CD8-positive, alpha-beta memory T cell (primary cell): ENCODE data around the gene EME1. TPM values are rescaled to one million over a fixed set of nuclear protein-coding genes. Genes with fewer than 3 reads are reported as not detected.

ENCODE experiments used
- CTCF ChIA-PET: fragments of 350-600 bp; sonication (Branson Sonifier 250); formaldehyde crosslinking; loops from one replicate; lab custom pipeline; 2021; ENCODE audit warnings: antibody characterized with exemption; lab: Charles Lee
- POLR2A ChIA-PET: fragments of 350-600 bp; sonication (Branson Sonifier 250); formaldehyde crosslinking; loops from one replicate; lab custom pipeline; 2021; ENCODE audit warnings: antibody characterized with exemption; lab: Charles Lee
- DNase-seq, 5 donors: peaks; one replicate each; pipeline versions ENCODE4 v3.0.0 to v3.0.0-alpha.2; 2020 to 2022; ENCODE audit warnings: mixed read lengths in 1 of 5
- H3K27ac ChIP-seq: one replicate; pipeline ENCODE4 v1.7.0; 2013; ENCODE audit warnings: low read depth, mild to moderate bottlenecking, low read length, moderate library complexity
- H3K27me3 ChIP-seq: 2 replicates; pipeline ENCODE4 v1.7.0; 2013; ENCODE audit warnings: low read length, mild to moderate bottlenecking; ENCODE audit not compliant: insufficient read depth, poor library complexity, severe bottlenecking
- H3K36me3 ChIP-seq: 2 replicates; pipeline ENCODE4 v1.7.0; 2013; ENCODE audit warnings: mild to moderate bottlenecking, low read length, moderate library complexity; ENCODE audit not compliant: insufficient read depth
- H3K4me1 ChIP-seq: 2 replicates; pipeline ENCODE4 v1.7.0; 2013; ENCODE audit warnings: mild to moderate bottlenecking, low read length, moderate library complexity; ENCODE audit not compliant: insufficient read depth
- H3K4me3 ChIP-seq: 2 replicates; pipeline ENCODE4 v1.7.0; 2013; ENCODE audit warnings: mild to moderate bottlenecking, low read length
- H3K9me3 ChIP-seq: 2 replicates; pipeline ENCODE4 v1.7.0; 2013; ENCODE audit warnings: mild to moderate bottlenecking, low read length
- H3K27ac Mint-ChIP-seq, 8 donors: one replicate each; pipeline ENCODE4 v1.8.0; 2020 to 2021; ENCODE audit warnings: mixed read lengths in 8 of 8, mild to moderate bottlenecking in 6 of 8, inconsistent platforms in 3 of 8, moderate library complexity in 3 of 8
- H3K27me3 Mint-ChIP-seq, 2 donors: one replicate each; pipeline ENCODE4 v1.8.0; 2020 to 2021; ENCODE audit warnings: mixed read lengths in 2 of 2, mild to moderate bottlenecking in 1 of 2, moderate library complexity in 1 of 2
- H3K36me3 Mint-ChIP-seq, 3 donors: one replicate each; pipeline ENCODE4 v1.8.0; 2020 to 2021; ENCODE audit warnings: mixed read lengths in 3 of 3, inconsistent platforms in 1 of 3, mild to moderate bottlenecking in 1 of 3
- H3K4me1 Mint-ChIP-seq, 3 donors: one replicate each; pipeline ENCODE4 v1.8.0; 2020 to 2021; ENCODE audit warnings: mixed read lengths in 3 of 3, inconsistent platforms in 1 of 3, mild to moderate bottlenecking in 1 of 3
- H3K4me3 Mint-ChIP-seq, 7 donors: one replicate each; pipeline ENCODE4 v1.8.0; 2020 to 2021; ENCODE audit warnings: mixed read lengths in 7 of 7, mild to moderate bottlenecking in 6 of 7, moderate library complexity in 4 of 7, inconsistent platforms in 2 of 7
- H3K9me3 Mint-ChIP-seq, 5 donors: one replicate each; pipeline ENCODE4 v1.8.0; 2020 to 2022; ENCODE audit warnings: mixed read lengths in 5 of 5, mild to moderate bottlenecking in 3 of 5, moderate library complexity in 2 of 5, inconsistent platforms in 1 of 5
- polyA plus RNA-seq: library from polyadenylated mRNA; unstranded; fragments of 300-500 nt; fragmentation: Illumina TruSeq; gene quantifications from one replicate; pipeline ENCODE4 v1.2.3, GENCODE V29; 2021
- total RNA-seq, 2 experiments: library from RNA; stranded (reverse); gene quantifications; one replicate each; pipeline ENCODE4 v1.2.3, GENCODE V29; 2021

Gene EME1
- total and polyA plus RNA-seq, 3 experiments from 2014 or later: 0.43 to 24.8 (median 23.6) TPM

GRCh38 chr17:50380369-50381259, 7.6 kb downstream of the EME1 start:
- no peak overlapping the region for H3K27ac Mint-ChIP-seq
- CTCF ChIA-PET: interaction anchor here (1.1 to 2.9 kb wide), 5 partner anchors 11 to 28 kb away, joined by 3 to 12 read pairs (median 8); partner anchors contain the start of gene LRRC59
- Histone ChIP-seq H3K36me3 (peaks cover 26% of the 10 kb centered on the region), H3K4me1 (no peaks in the 10 kb centered on the region), H3K27me3 (no peaks in the 10 kb centered on the region), H3K9me3 (no peaks in the 10 kb centered on the region), H3K27ac (no peak overlapping the region), H3K4me3 (no peak overlapping the region)
- no peak for DNase-seq
- H3K4me1 Mint-ChIP-seq: no peaks in the 10 kb centered on the region
- H3K4me3 Mint-ChIP-seq: no peak overlapping the region
- H3K9me3 Mint-ChIP-seq: no peaks in the 10 kb centered on the region
- peaks cover 7 to 58% (median 15%) of the 10 kb centered on the region in 3 donors for H3K36me3 Mint-ChIP-seq
- H3K27me3 Mint-ChIP-seq: no peaks in the 10 kb centered on the region
- POLR2A ChIA-PET: interaction anchor here (0.9 kb wide), 1 partner anchor 17 kb away, joined by 4 read pairs; the partner anchor contains the start of gene LRRC59

- Histone ChIP-seq H3K4me3 (no peak overlapping the region), H3K27ac (no peak overlapping the region), H3K9me3 (no peaks in the 10 kb centered on the region), H3K36me3 (peaks cover 32% of the 10 kb centered on the region), H3K4me1 (no peaks in the 10 kb centered on the region), H3K27me3 (no peaks in the 10 kb centered on the region)
- Mint-ChIP-seq H3K9me3 (no peaks in the 10 kb centered on the region), H3K36me3 (peaks cover 9 to 66% (median 15%) of the 10 kb centered on the region in 3 donors), H3K27me3 (no peaks in the 10 kb centered on the region), H3K27ac (peak overlapping the region in 2 of 8 donors; percentile 17 to 32), H3K4me1 (no peaks in the 10 kb centered on the region), H3K4me3 (no peak overlapping the region)
- ChIA-PET CTCF (interaction anchor here (1.1 to 2.9 kb wide), 4 partner anchors 12 to 27 kb away, joined by 3 to 9 read pairs (median 6); partner anchors contain the start of gene LRRC59), POLR2A (no interaction called here)
- DNase-seq: no peak
Measured at GRCh38 chr17:50381260-50381815, 8.3 kb downstream of the EME1 start.

GRCh38 chr17:50381920-50382319, 8.9 kb downstream of the EME1 start:
- H3K36me3 Mint-ChIP-seq: peaks cover 9 to 72% (median 17%) of the 10 kb centered on the region in 3 donors
- Histone ChIP-seq H3K4me1 (no peaks in the 10 kb centered on the region), H3K9me3 (no peaks in the 10 kb centered on the region), H3K36me3 (peaks cover 38% of the 10 kb centered on the region), H3K27ac (no peak overlapping the region), H3K27me3 (no peaks in the 10 kb centered on the region), H3K4me3 (no peak overlapping the region)
- H3K9me3 Mint-ChIP-seq: no peaks in the 10 kb centered on the region
- no peak for DNase-seq
- H3K27me3 Mint-ChIP-seq: no peaks in the 10 kb centered on the region
- POLR2A ChIA-PET: no interaction called here
- no peaks in the 10 kb centered on the region for H3K4me1 Mint-ChIP-seq
- CTCF ChIA-PET: interaction anchor here (1.1 to 2.9 kb wide), 4 partner anchors 12 to 27 kb away, joined by 3 to 9 read pairs (median 6); partner anchors contain the start of gene LRRC59
- no peak overlapping the region for H3K27ac Mint-ChIP-seq
- H3K4me3 Mint-ChIP-seq: no peak overlapping the region

GRCh38 chr17:50382931-50383330, 9.9 kb downstream of the EME1 start:
- DNase-seq: no peak
- no peaks in the 10 kb centered on the region for H3K9me3 Mint-ChIP-seq
- H3K27me3 Mint-ChIP-seq: no peaks in the 10 kb centered on the region
- Histone ChIP-seq H3K27ac (no peak overlapping the region), H3K4me3 (no peak overlapping the region), H3K27me3 (no peaks in the 10 kb centered on the region), H3K36me3 (peaks cover 48% of the 10 kb centered on the region), H3K4me1 (no peaks in the 10 kb centered on the region), H3K9me3 (no peaks in the 10 kb centered on the region)
- CTCF ChIA-PET: interaction anchor here (2.5 to 2.9 kb wide), 2 partner anchors 14 to 21 kb away, joined by 8 to 9 read pairs; partner anchors contain the start of gene LRRC59
- H3K36me3 Mint-ChIP-seq: peaks cover 12 to 82% (median 27%) of the 10 kb centered on the region in 3 donors
- H3K4me1 Mint-ChIP-seq: no peaks in the 10 kb centered on the region
- POLR2A ChIA-PET: no interaction called here
- H3K4me3 Mint-ChIP-seq: no peak overlapping the region
- H3K27ac Mint-ChIP-seq: no peak overlapping the region

- Mint-ChIP-seq H3K27me3 (no peaks in the 10 kb centered on the region), H3K9me3 (no peaks in the 10 kb centered on the region), H3K27ac (peak overlapping the region in 2 of 8 donors; percentile 52 to 61), H3K4me1 (no peaks in the 10 kb centered on the region), H3K36me3 (peaks cover 13 to 98% (median 29%) of the 10 kb centered on the region in 3 donors), H3K4me3 (no peak overlapping the region)
- H3K9me3 ChIP-seq: no peaks in the 10 kb centered on the region
- ChIA-PET CTCF (interaction anchor here (1.6 to 3.9 kb wide), 2 partner anchors 11 to 24 kb away, joined by 5 to 27 read pairs; partner anchors contain the start of gene LRRC59), POLR2A (no interaction called here)
- H3K4me1 ChIP-seq: no peaks in the 10 kb centered on the region
- no peak overlapping the region for H3K4me3 ChIP-seq
- no peak for DNase-seq
- H3K27ac ChIP-seq: no peak overlapping the region
- H3K27me3 ChIP-seq: no peaks in the 10 kb centered on the region
- peaks cover 67% of the 10 kb centered on the region for H3K36me3 ChIP-seq
Measured at GRCh38 chr17:50386510-50386909, 13.5 kb downstream of the EME1 start.

- Mint-ChIP-seq H3K27me3 (no peaks in the 10 kb centered on the region), H3K9me3 (no peaks in the 10 kb centered on the region), H3K27ac (peak overlapping the region in 1 of 8 donors; percentile 11), H3K4me1 (peaks cover 5 to 8% (median 8%) of the 10 kb centered on the region in 3 donors), H3K36me3 (peaks cover 16 to 98% (median 34%) of the 10 kb centered on the region in 3 donors), H3K4me3 (no peak overlapping the region)
- peaks cover 84% of the 10 kb centered on the region for H3K36me3 ChIP-seq
- DNase-seq: no peak
- no peak overlapping the region for H3K4me3 ChIP-seq
- H3K27ac ChIP-seq: no peak overlapping the region
- no peaks in the 10 kb centered on the region for H3K4me1 ChIP-seq
- ChIA-PET POLR2A (interaction anchor here (1.8 kb wide), 1 partner anchor 9 kb away, joined by 5 read pairs; the partner anchor contains the start of gene LRRC59), CTCF (interaction anchor here (1.6 to 1.8 kb wide), 2 partner anchors 9 to 27 kb away, joined by 7 to 13 read pairs; partner anchors contain the start of gene LRRC59)
- no peaks in the 10 kb centered on the region for H3K9me3 ChIP-seq
- no peaks in the 10 kb centered on the region for H3K27me3 ChIP-seq
Measured at GRCh38 chr17:50388728-50389127, 15.7 kb downstream of the EME1 start.

DNA sequence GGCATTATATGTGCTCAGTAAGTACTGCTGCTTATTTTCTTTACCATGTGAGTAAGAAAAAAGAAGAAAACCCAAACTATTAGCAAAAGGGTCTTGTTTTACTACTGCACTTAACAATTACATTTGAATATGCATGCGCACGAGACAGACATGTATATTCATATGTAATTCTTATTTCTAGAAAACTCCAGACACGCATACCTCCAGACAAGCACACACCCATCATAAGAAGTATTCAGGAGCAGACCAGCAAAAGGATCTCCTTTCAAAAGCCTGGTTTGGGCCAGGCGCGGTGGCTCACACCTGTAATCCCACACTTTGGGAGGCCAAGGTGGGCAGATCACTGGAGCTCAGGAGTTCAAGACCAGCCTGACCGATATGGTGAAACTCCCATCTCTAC, 16.5 kb downstream of the EME1 start:
- peaks cover 16 to 98% (median 38%) of the 10 kb centered on the region in 3 donors for H3K36me3 Mint-ChIP-seq

More for the DNA sequence above, 16.5 kb downstream of the EME1 start:
- no peaks in the 10 kb centered on the region for H3K9me3 Mint-ChIP-seq
- no peak for DNase-seq
- H3K4me3 ChIP-seq: no peak overlapping the region
- H3K9me3 ChIP-seq: no peaks in the 10 kb centered on the region
- no peaks in the 10 kb centered on the region for H3K27me3 ChIP-seq
- no peak overlapping the region for H3K27ac Mint-ChIP-seq
- H3K27me3 Mint-ChIP-seq: no peaks in the 10 kb centered on the region
- no peak overlapping the region for H3K27ac ChIP-seq
- ChIA-PET POLR2A (interaction anchor here (1.8 kb wide), 1 partner anchor 8 kb away, joined by 5 read pairs; the partner anchor contains the start of gene LRRC59), CTCF (interaction anchor here (1.8 to 2.1 kb wide), 3 partner anchors 8 to 90 kb away, joined by 5 to 13 read pairs (median 8); partner anchors contain the start of genes LRRC59 and RSAD1)
- no peak overlapping the region for H3K4me3 Mint-ChIP-seq
- H3K4me1 Mint-ChIP-seq: peaks cover 9 to 16% (median 15%) of the 10 kb centered on the region in 3 donors
- no peaks in the 10 kb centered on the region for H3K4me1 ChIP-seq
- peaks cover 85% of the 10 kb centered on the region for H3K36me3 ChIP-seq
